WTC11 (cell line): Measurements from ENCODE around the gene OLFM4. TPM values are rescaled to one million over a fixed set of nuclear protein-coding genes. Genes with fewer than 3 reads are reported as not detected.

Experiments used
- ATAC-seq: fragments of 200-7000 bp; cut with Tn5 transposase; 2 replicates; pipeline ENCODE4 v1.10.0; 2021; ENCODE audit warnings: mild to moderate bottlenecking, moderate library complexity
- CTCF ChIA-PET: fragments of 300-600 bp; sonication (Branson Sonifier 250); formaldehyde crosslinking; loops from one replicate; lab custom pipeline; 2021; ENCODE audit warnings: antibody characterized with exemption; lab: Charles Lee
- POLR2A ChIA-PET: fragments of 350-600 bp; sonication (Branson Sonifier 250); formaldehyde crosslinking; loops from one replicate; lab custom pipeline; 2021; ENCODE audit warnings: antibody characterized with exemption; lab: Charles Lee
- DNase-seq: peaks from one replicate; pipeline ENCODE4 v3.0.0; 2021; ENCODE audit warnings: low spot score
- H3K27ac Mint-ChIP-seq: 2 replicates; pipeline ENCODE4 v1.8.0; 2021; ENCODE audit warnings: mixed read lengths
- H3K27me3 Mint-ChIP-seq: 2 replicates; pipeline ENCODE4 v1.8.0; 2021; ENCODE audit warnings: low read depth, mild to moderate bottlenecking, moderate library complexity, mixed read lengths
- H3K36me3 Mint-ChIP-seq: 2 replicates; pipeline ENCODE4 v1.8.0; 2021; ENCODE audit warnings: mixed read lengths
- H3K4me1 Mint-ChIP-seq: 2 replicates; pipeline ENCODE4 v1.8.0; 2022; ENCODE audit warnings: mixed read lengths
- H3K4me3 Mint-ChIP-seq: 2 replicates; pipeline ENCODE4 v1.8.0; 2021; ENCODE audit warnings: mild to moderate bottlenecking, moderate library complexity, mixed read lengths
- H3K9me3 Mint-ChIP-seq: 2 replicates; pipeline ENCODE4 v1.8.0; 2021; ENCODE audit warnings: mixed read lengths
- AFF4 ChIP-seq: sonication (generic); formaldehyde crosslinking; IDR thresholded peaks from 2 replicates; pipeline ENCODE4 v1.8.1; 2023; ENCODE audit warnings: mild to moderate bottlenecking, missing genetic modification reagents, borderline replicate concordance
- ATF3 ChIP-seq: sonication (generic); formaldehyde crosslinking; conservative IDR thresholded peaks from 2 replicates; pipeline ENCODE4 v1.8.1; 2022; ENCODE audit warnings: mild to moderate bottlenecking, missing genetic modification reagents
- ETV6 ChIP-seq: sonication (generic); formaldehyde crosslinking; IDR thresholded peaks from 2 replicates; pipeline ENCODE4 v1.8.1; 2022; ENCODE audit warnings: mild to moderate bottlenecking, missing genetic modification reagents
- FOXK1 ChIP-seq: sonication (generic); formaldehyde crosslinking; IDR thresholded peaks from 2 replicates; pipeline ENCODE4 v1.8.0; 2022; ENCODE audit warnings: mild to moderate bottlenecking, moderate library complexity, missing genetic modification reagents
- GABPB1 ChIP-seq: sonication (generic); formaldehyde crosslinking; IDR thresholded peaks from 2 replicates; pipeline ENCODE4 v1.8.1; 2023; ENCODE audit warnings: mild to moderate bottlenecking, missing genetic modification reagents
- GRHL2 ChIP-seq: fragments of 250-450 bp; sonication (Bioruptor Pico); IDR thresholded peaks from 2 replicates; pipeline ENCODE4 v1.8.0; 2022; ENCODE audit warnings: mild to moderate bottlenecking, moderate library complexity; ENCODE audit not compliant: insufficient replicate concordance, severe bottlenecking
- JUN ChIP-seq: sonication (generic); formaldehyde crosslinking; IDR thresholded peaks from 2 replicates; pipeline ENCODE4 v1.8.0; 2023; ENCODE audit warnings: mild to moderate bottlenecking, missing genetic modification reagents
- MXD4 ChIP-seq: fragments of 250-450 bp; sonication (Bioruptor Pico); IDR thresholded peaks from 2 replicates; pipeline ENCODE4 v1.8.0; 2021; ENCODE audit warnings: mild to moderate bottlenecking, moderate library complexity, borderline replicate concordance
- MYBL2 ChIP-seq: sonication (generic); formaldehyde crosslinking; IDR thresholded peaks from 2 replicates; pipeline ENCODE4 v1.8.1; 2023; ENCODE audit warnings: mild to moderate bottlenecking, moderate library complexity, missing genetic modification reagents
- NR2C2 ChIP-seq: sonication (generic); formaldehyde crosslinking; IDR thresholded peaks from 2 replicates; pipeline ENCODE4 v1.8.0; 2022; ENCODE audit warnings: mild to moderate bottlenecking, missing genetic modification reagents
- PRDM15 ChIP-seq: sonication (generic); formaldehyde crosslinking; IDR thresholded peaks from 2 replicates; pipeline ENCODE4 v1.8.0; 2022; ENCODE audit warnings: missing genetic modification reagents
- STAT6 ChIP-seq: sonication (generic); formaldehyde crosslinking; conservative IDR thresholded peaks from 2 replicates; pipeline ENCODE4 v1.8.1; 2023; ENCODE audit warnings: mild to moderate bottlenecking, low read depth, missing genetic modification reagents, moderate library complexity
- USF1 ChIP-seq: sonication (generic); formaldehyde crosslinking; IDR thresholded peaks from 2 replicates; pipeline ENCODE4 v1.8.0; 2022; ENCODE audit warnings: mild to moderate bottlenecking, missing genetic modification reagents
- ZBTB21 ChIP-seq: sonication (generic); formaldehyde crosslinking; IDR thresholded peaks from 2 replicates; pipeline ENCODE4 v1.8.1; 2023; ENCODE audit warnings: mild to moderate bottlenecking, missing genetic modification reagents, borderline replicate concordance
- ZBTB43 ChIP-seq: sonication (generic); formaldehyde crosslinking; IDR thresholded peaks from 2 replicates; pipeline ENCODE4 v1.8.1; 2023; ENCODE audit warnings: mild to moderate bottlenecking, missing genetic modification reagents
- ZNF263 ChIP-seq: sonication (generic); formaldehyde crosslinking; IDR thresholded peaks from 2 replicates; pipeline ENCODE4 v1.8.1; 2022; ENCODE audit warnings: low read depth, mild to moderate bottlenecking, moderate library complexity, missing genetic modification reagents
- ZNF671 ChIP-seq: fragments of 250-450 bp; sonication (Bioruptor Pico); IDR thresholded peaks from 2 replicates; pipeline ENCODE4 v1.8.0; 2021; ENCODE audit warnings: mild to moderate bottlenecking
- ZSCAN18 ChIP-seq: fragments of 250-450 bp; sonication (Bioruptor Pico); IDR thresholded peaks from 2 replicates; pipeline ENCODE4 v2.1.2; 2022; ENCODE audit warnings: mild to moderate bottlenecking, moderate library complexity
- total RNA-seq: library from RNA; stranded (reverse); gene quantifications from 3 replicates; pipeline ENCODE4 v1.2.3, GENCODE V29; 2021

The OLFM4 gene
- total RNA-seq, 1 experiment from 2014 or later: 0.17 TPM

GRCh38 chr13:52994051-52994450, 34.6 kb upstream of the OLFM4 start:
- H3K9me3 Mint-ChIP-seq: peaks cover 3% of the 10 kb centered on the region; the same call in 1 of the 2 replicates
- peaks cover 39% of the 10 kb centered on the region for H3K4me1 Mint-ChIP-seq
- ChIA-PET POLR2A (no interaction called here), CTCF (interaction anchor here (0.6 to 4.2 kb wide), 6 partner anchors 12 to 208 kb away, joined by 3 to 23 read pairs (median 4); no protein-coding TSS in a partner anchor)
- no peak for TF ChIP-seq ZSCAN18
- TF ChIP-seq FOXK1 (CRISPR knock-in tag): no peak
- TF ChIP-seq USF1 (CRISPR knock-in tag): no peak
- H3K27ac Mint-ChIP-seq: no peak overlapping the region
- ATAC-seq (no peak), DNase-seq (no peak)
- no peak overlapping the region for H3K4me3 Mint-ChIP-seq
- no peaks in the 10 kb centered on the region for H3K36me3 Mint-ChIP-seq
- H3K27me3 Mint-ChIP-seq: no peaks in the 10 kb centered on the region

- peaks cover 9% of the 10 kb centered on the region for H3K9me3 Mint-ChIP-seq
- no peaks in the 10 kb centered on the region for H3K36me3 Mint-ChIP-seq
- DNase-seq (no peak), ATAC-seq (no peak)
- CTCF ChIA-PET: interaction anchor here (0.7 to 4.2 kb wide), 9 partner anchors 11 to 212 kb away, joined by 3 to 23 read pairs (median 3); no protein-coding TSS in a partner anchor
- no peak for TF ChIP-seq NR2C2 (CRISPR knock-in tag)
- TF ChIP-seq PRDM15 (CRISPR knock-in tag): no peak
- TF ChIP-seq MYBL2 (CRISPR knock-in tag): no peak
- no peak for TF ChIP-seq JUN
- no peak for TF ChIP-seq ZBTB43 (CRISPR knock-in tag)
- no peak for TF ChIP-seq GABPB1
- TF ChIP-seq ATF3: no peak
- no peak for TF ChIP-seq STAT6 (CRISPR knock-in tag)
- TF ChIP-seq GRHL2: no peak
- TF ChIP-seq AFF4 (CRISPR knock-in tag): no peak
- no peak for TF ChIP-seq ZNF263 (CRISPR knock-in tag)
- no peak for TF ChIP-seq ETV6 (CRISPR knock-in tag)
- no peak for TF ChIP-seq ZNF671 (CRISPR knock-in tag)
- TF ChIP-seq ZBTB21 (CRISPR knock-in tag): no peak
- TF ChIP-seq MXD4 (CRISPR knock-in tag): no peak
- H3K27me3 Mint-ChIP-seq: peaks cover 4% of the 10 kb centered on the region; the same call in 1 of the 2 replicates
- H3K4me1 Mint-ChIP-seq: peaks cover 39% of the 10 kb centered on the region
- POLR2A ChIA-PET: no interaction called here
- H3K4me3 Mint-ChIP-seq: no peak overlapping the region
- H3K27ac Mint-ChIP-seq: no peak overlapping the region
Measured at GRCh38 chr13:52994865-52995264, 33.7 kb upstream of the OLFM4 start.
